GM10847 (cell line): ENCODE data around the gene FSIP1.

ENCODE experiments used
- POLR2A ChIP-seq: IDR thresholded peaks from 2 replicates; pipeline ENCODE4 v1.6.1; 2011; ENCODE audit not compliant: insufficient read length; ENCODE audit errors: extremely low read depth

FSIP1 gene

DNA sequence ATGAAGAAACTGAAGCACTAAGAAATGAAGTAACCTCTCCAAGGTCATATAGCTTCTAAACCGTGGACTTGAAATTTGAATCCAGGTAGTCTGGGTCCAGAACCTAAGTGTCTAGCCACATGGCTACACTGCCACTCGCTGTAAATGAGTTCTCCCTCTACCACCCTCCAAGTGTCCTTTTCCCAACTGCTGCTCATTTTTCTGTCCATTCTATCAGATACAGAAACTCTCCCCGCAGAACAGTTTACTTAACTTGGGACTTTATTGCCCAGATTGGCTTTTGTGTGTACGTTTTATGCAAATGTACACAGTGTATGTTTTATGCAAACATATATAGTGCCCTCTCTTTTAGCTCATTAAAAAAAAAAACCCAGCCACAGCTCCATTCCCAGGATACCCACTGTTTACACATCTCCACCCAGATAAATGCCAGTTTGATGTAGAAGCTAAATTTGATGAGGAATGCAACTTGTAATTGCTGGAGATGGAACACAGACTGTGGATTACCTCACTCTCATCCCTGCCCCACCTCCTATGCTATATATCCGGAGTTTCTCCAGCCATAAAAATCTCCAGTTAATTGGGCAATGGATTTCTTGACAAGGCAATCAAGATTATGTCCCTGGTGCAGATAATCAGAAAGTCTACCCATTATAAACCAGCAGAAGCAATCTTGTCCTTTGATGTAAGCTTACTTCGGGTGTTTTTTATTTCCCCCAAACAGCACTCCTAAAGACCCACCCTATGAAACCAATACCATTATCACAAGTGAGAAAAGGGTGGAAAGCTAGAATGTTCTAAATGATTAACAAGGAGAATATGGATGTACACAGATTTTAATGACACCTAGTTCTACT lies 159.8 kb downstream of the FSIP1 start:
- TF ChIP-seq POLR2A, result no peak

DNA sequence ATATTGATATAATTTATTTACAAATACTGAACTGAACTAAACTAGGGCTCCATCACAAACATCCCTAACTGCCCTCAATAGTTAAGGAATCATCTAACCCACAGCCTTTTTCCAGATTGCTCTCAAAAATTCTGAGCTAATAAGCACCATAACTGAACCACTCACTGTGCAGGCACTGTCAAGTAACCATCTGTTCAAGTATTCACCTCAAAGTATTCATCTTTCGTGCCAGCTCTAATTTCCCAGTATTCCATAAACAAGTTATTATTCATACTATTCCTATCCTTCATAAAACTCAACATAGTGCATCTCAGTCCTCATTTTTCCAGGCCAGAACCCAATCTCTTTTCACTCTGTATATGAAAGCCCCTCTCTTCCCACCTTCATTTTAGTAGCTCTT lies 160.7 kb downstream of the FSIP1 start:
- TF ChIP-seq POLR2A, result no peak

DNA sequence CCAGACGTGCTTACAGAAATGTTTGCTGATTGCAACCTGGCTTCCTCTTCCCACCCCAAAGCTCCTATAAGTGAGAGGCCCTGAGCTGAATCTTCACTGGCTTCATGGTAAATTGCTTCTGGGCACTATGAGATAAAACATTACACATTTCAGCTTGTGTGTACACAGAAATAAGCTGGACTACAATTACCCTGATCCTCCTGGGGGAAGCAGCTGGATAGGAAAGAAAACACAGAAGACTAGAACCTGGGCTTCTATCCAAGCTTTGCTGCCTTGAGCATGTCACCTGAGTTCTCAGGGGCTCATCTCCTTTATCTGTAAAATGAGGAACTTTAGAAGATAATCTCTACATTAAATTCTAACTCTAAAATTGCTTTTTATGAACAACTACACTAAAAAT lies 161.4 kb downstream of the FSIP1 start:
- no peak for TF ChIP-seq POLR2A

DNA sequence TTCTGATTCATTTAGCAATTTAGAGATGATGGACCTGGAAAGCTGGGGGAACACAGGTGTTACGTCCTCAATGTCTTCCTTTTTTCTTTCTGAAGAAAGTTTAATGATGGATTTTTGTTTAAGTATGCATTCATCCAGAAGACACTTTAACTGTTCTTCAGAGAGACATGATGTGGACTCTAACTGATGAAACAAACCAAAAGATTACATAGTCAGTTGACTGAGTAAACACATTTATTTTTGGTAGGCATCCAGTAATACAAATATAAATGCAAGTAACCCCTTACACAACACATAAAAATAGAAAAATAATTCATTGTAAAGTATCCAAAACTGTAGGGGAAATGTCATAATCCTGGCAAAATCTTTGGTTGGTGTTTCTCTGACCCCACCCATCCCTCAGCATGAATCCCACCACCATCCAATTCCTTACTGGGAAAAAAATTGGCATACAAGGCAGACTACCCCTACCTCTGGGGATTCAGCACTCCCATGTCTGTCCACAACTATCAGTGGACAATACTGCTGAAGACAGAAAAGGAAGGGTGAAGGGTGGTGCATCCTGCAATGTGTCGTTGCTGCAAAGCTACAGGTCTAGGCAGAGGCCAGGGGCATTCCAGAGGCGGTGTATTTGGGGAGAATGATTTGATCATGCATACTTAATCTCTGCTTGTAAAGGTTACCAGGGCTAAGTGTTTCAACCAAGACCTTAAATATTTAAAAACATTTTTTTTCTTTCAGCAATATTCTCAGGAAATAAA lies 164.4 kb downstream of the FSIP1 start:
- no peak for TF ChIP-seq POLR2A

DNA sequence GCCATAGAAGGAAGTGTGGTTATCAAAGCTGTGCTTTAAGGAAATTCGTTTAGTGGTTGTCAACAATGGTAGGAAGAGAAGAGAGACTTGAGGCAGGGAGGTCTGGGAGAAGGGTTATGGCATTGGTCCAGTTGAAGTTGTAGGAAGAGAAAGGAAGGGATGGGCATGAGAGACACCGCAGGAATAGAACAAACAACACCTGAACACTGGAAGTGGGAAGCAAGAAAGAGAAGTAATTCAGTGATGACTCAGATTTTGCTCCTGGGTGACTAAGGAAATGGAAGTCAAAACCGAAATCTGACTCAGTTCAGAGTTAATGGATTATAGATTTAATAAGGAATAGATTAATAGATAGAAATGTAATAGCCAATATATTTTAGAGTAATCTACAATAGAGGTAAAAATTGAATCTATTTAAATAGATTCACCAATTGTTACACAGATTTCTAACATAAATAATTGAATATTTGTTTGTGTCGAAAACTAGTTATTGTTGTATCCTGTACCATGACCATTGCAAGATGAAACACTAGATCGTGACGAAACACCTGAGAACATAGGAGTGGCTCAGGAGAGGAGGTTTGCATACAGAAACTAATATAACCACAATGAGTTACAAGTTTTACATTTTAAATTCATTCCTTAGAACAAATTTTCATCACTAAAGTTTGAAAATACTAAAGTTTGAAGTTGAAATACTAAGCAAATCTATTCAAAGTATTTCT lies 165.7 kb downstream of the FSIP1 start:
- TF ChIP-seq POLR2A, result no peak

DNA sequence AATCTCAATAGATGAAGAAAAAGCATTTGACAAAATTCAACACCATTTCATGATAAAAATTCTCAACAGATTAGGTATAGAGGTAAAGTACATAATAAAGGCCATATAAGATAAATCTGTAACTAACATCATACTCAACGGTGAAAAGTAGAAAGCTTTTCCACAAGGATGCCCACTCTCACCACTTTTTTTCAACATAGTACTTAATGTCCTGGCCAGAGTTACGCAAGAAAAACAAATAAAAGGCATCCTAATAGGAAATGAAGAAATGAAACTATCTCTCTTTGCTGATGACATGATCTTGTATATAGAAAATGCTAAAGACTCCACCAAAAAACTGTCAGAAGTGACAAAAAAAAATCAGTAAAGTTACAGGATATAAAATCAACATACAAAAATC lies 168.8 kb downstream of the FSIP1 start:
- no peak for TF ChIP-seq POLR2A

DNA sequence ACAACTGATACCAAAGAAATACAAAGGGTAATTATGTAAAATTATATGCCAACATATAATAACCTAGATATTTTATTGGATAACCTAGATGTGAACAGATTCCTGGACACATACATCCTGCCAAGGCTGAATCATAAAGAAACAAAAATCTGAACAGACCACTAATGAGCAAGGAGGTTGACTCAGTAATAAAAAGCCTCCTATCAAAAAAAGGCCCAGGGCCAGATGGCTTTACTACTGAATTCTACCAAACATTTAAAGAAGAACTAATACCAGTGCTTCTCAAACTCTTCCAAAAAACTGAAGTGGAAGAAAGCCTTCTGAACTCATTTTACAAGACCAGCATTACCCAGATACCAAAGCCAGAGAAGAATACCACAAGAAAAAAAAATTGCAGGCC lies 169.4 kb downstream of the FSIP1 start:
- no peak for TF ChIP-seq POLR2A

DNA sequence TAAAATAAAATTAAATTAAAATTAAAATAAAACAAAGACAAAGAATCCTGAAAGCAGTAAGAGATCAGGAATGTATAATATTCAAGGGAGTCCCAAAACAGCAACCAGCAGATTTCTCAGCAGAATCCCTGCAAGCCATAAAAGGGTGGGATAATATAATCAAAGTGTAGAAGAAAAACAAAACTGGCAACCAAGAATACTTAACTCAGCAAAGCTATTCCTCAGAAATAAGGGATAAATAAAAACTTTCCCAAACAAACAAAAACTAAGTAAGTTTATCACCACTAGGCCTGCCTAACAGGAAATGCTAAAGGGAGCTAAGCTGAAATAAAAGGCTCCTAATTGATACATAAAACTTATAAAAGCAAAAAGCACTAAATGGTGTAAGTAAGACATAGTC lies 172.0 kb downstream of the FSIP1 start:
- no peak for TF ChIP-seq POLR2A

DNA sequence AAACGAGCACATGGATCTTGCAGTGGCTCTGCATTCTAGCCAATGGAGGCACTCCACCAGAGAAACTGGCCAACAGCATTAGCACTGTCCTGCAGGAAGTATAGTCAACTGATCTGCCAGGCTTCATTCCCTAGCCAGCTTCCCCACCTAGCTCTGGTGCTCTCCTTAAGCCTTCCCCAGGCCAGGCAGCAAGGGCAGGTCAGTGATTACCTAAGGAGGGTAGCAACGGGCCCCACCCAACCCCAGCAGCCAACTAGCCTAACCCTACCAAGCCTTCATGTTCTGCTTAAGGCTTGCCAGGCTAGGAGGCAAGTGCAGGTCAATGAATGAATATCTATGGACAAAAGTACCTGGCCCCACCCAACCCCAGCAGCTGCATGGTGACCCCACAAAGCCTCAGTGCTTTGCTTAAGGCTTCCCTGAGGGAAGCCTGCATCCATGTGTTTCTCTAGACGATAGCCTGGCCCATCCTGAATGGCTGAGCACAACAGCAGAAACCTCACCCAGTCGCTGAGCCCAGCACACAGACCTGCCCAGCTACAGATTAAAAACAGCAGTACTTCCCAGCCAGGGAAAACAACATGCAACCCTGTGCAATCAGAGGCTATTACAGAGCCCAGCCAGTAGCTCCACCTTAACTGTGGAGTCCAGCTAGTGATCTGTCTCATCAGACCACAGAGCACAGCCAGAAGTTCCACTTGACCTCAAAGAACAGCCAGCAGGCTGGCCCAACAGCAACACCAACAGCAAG lies 173.3 kb downstream of the FSIP1 start:
- no peak for TF ChIP-seq POLR2A

DNA sequence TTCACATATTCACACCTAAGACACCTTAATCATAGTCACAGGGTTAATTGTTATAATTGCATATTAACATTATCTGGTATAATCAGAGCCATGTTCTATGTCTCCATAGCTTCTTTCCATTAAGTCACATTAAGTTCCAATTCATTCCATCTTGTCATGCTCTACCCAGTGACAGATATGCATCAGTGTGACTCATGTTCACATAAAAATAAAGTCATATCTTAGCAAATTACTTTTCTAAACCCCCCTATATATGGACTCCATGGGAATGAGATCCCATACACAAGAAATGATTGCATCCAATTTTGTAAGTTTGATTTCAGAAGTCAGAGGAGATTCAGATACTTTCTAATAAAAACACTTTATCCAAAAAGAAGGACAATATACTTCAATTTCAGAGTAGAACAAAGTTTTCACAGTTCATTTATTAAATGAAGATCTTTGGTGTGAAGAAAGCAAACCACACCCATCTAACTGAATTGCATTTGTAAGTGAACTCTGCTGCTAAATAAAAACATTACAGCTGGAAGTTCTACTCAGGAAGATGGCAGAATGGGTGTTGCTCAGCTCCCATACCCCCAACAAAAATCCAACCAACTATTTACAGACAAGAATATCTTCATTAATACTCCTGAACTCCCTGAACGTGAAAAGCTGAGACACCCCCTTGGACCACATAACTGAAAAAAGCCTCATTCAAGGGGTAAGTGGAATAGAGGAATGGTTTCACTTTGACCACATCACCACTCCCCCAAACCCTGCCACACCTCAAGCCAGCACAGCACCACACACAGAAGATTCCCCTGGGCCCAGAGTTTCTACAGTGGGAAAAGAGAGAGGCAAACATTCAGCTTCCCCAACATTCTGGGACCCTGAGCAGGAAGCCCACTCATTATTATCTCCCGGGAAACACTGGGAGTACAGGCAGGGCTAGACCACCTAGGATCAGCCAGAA lies 174.2 kb downstream of the FSIP1 start:
- TF ChIP-seq POLR2A, result no peak

DNA sequence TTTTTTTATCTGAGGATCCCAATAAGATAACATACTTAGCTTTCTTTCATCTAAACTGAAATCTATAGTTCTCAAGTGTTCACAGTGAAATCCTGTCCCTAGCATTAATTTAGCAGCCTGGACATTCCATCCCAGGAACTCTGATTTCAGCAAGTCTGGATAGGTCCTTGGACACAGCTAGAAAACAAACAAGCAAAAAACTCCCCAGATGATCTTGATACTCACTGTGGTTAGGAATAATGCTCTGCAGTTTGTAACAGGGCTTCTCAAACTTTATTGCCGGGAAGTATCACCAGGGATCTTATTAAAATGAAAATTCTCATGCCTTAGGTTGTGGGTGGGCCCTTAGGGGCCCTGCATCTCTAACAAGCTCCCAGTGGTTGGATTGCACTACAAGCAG lies 177.5 kb downstream of the FSIP1 start:
- no peak for TF ChIP-seq POLR2A

DNA sequence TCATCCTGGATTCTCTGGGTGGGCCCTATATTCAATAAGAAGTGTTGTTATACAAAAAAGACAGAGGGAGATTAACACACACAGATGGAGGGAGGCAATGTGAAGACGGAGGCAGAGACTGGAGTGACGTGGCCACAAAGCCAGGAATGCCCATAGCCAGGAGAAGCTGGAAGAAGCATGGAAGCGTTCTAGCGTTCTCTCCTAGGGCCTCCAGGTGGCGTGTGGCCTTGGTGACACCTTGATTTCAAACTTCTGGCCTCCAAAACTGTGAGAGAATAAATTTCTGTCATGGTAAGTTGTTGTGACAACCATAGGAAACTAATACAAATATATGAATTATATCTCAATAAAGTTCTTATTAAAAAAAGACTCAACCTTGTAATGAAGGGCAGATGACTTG lies 180.5 kb downstream of the FSIP1 start:
- TF ChIP-seq POLR2A, result no peak

DNA sequence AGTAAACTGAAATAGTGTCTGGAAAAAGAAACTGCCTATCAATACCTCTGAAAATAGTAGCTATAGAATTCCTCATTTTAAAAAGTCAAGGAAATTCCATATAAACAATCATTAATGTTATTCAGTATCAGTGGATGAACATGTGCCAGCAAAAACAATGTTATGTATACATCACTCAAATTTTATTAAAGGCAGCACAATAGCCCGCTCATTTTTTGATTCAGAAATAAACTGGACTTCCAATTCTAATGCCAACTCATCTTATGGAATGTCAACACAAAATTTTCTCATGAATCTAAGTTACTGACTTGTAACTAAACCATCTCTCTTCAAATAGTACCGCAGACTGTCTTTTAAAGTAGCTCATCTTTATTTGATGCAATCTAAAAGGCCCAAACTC lies 182.8 kb downstream of the FSIP1 start:
- no peak for TF ChIP-seq POLR2A
